Ishikawa (cell line): ENCODE data around the gene EEA1.

Experiments used
- CEBPB ChIP-seq: IDR thresholded peaks from 2 replicates; pipeline ENCODE4 v1.6.1; 2012
- CREB1 ChIP-seq: IDR thresholded peaks from 2 replicates; pipeline ENCODE4 v1.6.1; 2012; ENCODE audit warnings: low read depth
- EGR1 ChIP-seq: IDR thresholded peaks from 2 replicates; pipeline ENCODE4 v1.6.1; 2012
- EP300 ChIP-seq: IDR thresholded peaks from 2 replicates; pipeline ENCODE4 v1.6.1; 2012; ENCODE audit warnings: borderline replicate concordance
- FOXM1 ChIP-seq: IDR thresholded peaks from 2 replicates; pipeline ENCODE4 v1.6.1; 2012; ENCODE audit warnings: low read depth, borderline replicate concordance
- NFIC ChIP-seq: IDR thresholded peaks from 2 replicates; pipeline ENCODE4 v1.6.1; 2012
- RAD21 ChIP-seq: IDR thresholded peaks from 2 replicates; pipeline ENCODE4 v1.6.1; 2012; ENCODE audit warnings: low read depth
- TAF1 ChIP-seq: IDR thresholded peaks from 2 replicates; pipeline ENCODE4 v1.6.1; 2012; ENCODE audit warnings: low read depth, mild to moderate bottlenecking
- TCF12 ChIP-seq: IDR thresholded peaks from 2 replicates; pipeline ENCODE4 v1.6.1; 2012; ENCODE audit warnings: low read depth
- TEAD4 ChIP-seq: IDR thresholded peaks from 2 replicates; pipeline ENCODE4 v1.6.1; 2012
- YY1 ChIP-seq: IDR thresholded peaks from 2 replicates; pipeline ENCODE4 v1.6.1; 2012; ENCODE audit warnings: low read depth
- ZBTB7A ChIP-seq: IDR thresholded peaks from 2 replicates; pipeline ENCODE4 v1.6.1; 2012; ENCODE audit warnings: low read depth
- TF ChIP-seq, protein P1 (sequence below): IDR thresholded peaks from 2 replicates; pipeline ENCODE4 v1.6.1; 2012; ENCODE audit warnings: low read depth, mild to moderate bottlenecking
- TF ChIP-seq, protein P2 (sequence below): IDR thresholded peaks from 2 replicates; pipeline ENCODE4 v1.6.1; 2012
- TF ChIP-seq, protein P3 (sequence below): IDR thresholded peaks from 2 replicates; pipeline ENCODE4 v1.6.1; 2012

The EEA1 gene

DNA sequence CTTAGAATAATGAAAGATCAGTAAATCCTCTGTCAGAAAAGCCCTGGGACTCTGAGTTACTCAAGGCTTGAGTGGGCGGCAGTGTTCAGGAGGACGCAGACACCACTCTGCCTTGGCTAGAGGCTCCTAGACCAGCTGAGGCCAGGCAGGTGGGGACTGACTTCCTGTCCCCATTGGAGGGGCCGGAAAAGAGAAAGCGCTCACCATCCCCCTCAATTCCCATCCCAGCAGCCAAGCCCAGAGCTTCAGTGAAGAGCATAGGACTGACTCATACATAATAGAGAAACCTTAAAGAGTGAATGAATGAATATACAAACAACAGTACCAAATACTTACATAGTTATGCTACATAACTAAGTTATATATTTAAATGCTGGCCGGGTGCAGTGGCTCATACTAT is 164.3 kb downstream of the EEA1 start:
- TF ChIP-seq NFIC (no peak), ZBTB7A (no peak), TEAD4 (no peak), FOXM1 (no peak), TCF12 (no peak), TAF1 (no peak), RAD21 (no peak), EGR1 (no peak), CREB1 (no peak), EP300 (no peak), CEBPB (no peak), YY1 (no peak)
- TF ChIP-seq, protein P1, sequence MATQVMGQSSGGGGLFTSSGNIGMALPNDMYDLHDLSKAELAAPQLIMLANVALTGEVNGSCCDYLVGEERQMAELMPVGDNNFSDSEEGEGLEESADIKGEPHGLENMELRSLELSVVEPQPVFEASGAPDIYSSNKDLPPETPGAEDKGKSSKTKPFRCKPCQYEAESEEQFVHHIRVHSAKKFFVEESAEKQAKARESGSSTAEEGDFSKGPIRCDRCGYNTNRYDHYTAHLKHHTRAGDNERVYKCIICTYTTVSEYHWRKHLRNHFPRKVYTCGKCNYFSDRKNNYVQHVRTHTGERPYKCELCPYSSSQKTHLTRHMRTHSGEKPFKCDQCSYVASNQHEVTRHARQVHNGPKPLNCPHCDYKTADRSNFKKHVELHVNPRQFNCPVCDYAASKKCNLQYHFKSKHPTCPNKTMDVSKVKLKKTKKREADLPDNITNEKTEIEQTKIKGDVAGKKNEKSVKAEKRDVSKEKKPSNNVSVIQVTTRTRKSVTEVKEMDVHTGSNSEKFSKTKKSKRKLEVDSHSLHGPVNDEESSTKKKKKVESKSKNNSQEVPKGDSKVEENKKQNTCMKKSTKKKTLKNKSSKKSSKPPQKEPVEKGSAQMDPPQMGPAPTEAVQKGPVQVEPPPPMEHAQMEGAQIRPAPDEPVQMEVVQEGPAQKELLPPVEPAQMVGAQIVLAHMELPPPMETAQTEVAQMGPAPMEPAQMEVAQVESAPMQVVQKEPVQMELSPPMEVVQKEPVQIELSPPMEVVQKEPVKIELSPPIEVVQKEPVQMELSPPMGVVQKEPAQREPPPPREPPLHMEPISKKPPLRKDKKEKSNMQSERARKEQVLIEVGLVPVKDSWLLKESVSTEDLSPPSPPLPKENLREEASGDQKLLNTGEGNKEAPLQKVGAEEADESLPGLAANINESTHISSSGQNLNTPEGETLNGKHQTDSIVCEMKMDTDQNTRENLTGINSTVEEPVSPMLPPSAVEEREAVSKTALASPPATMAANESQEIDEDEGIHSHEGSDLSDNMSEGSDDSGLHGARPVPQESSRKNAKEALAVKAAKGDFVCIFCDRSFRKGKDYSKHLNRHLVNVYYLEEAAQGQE: no peak
- TF ChIP-seq, protein P2, sequence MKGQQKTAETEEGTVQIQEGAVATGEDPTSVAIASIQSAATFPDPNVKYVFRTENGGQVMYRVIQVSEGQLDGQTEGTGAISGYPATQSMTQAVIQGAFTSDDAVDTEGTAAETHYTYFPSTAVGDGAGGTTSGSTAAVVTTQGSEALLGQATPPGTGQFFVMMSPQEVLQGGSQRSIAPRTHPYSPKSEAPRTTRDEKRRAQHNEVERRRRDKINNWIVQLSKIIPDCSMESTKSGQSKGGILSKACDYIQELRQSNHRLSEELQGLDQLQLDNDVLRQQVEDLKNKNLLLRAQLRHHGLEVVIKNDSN: no peak
- TF ChIP-seq, protein P3, sequence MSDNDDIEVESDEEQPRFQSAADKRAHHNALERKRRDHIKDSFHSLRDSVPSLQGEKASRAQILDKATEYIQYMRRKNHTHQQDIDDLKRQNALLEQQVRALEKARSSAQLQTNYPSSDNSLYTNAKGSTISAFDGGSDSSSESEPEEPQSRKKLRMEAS: no peak

DNA sequence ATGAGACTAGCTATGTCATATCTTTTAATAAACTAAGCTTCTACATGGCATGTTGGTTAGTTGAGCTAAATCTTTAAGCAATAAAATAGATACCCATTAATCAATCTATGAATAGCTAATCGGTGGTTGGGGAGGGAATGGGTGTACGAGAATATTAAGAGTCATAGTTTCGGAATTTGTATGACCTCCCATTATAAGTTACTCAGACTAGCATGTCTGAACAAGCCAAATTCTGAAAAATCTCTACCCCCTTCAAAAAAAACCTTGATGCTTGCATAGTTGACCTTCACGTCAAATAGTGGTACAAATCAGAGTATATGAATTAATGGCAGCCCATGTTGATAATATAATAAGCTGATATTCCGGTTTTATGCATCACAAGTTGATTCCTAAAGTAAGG is 166.3 kb downstream of the EEA1 start:
- TF ChIP-seq, protein P3: no peak
- TF ChIP-seq ZBTB7A: no peak
- no peak for TF ChIP-seq TAF1
- no peak for TF ChIP-seq CEBPB
- no peak for TF ChIP-seq NFIC
- TF ChIP-seq, protein P1: no peak
- TF ChIP-seq, protein P2: no peak
- no peak for TF ChIP-seq TCF12
- no peak for TF ChIP-seq EP300
- TF ChIP-seq YY1: no peak
- no peak for TF ChIP-seq CREB1
- no peak for TF ChIP-seq FOXM1
- TF ChIP-seq TEAD4: no peak
- no peak for TF ChIP-seq RAD21

DNA sequence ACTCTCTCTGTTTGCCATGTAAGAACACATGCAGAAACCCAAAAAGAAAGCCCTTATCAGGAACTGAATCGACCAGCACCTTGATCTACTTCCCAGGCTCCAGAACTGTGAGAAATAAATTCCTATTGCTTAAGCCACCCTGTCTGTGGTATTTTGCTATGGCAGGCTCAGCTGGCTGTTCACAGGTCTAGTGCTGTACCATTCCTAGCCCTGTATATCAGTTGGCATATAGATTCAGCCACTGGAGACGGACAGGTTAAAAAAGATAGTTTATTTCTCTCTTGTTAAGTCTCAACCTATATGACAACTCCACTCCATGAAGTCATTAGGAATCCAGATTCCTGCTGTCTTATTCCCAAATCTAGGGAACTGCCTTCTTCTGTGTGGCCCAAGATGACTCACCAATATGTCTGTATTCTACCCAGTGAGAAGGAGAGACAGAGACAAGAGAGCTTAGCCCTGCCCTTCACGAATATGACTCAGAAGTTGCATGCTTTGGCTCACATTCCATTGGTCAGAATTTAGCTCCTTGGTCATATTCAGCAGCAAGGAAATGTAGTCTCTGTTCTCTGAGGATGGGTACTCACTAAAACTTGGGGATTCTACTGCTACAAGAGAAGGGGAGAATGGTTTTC is 169.3 kb downstream of the EEA1 start:
- TF ChIP-seq EP300: no peak
- TF ChIP-seq TAF1: no peak
- TF ChIP-seq, protein P1: no peak
- no peak for TF ChIP-seq ZBTB7A
- TF ChIP-seq FOXM1: no peak
- no peak for TF ChIP-seq NFIC
- TF ChIP-seq EGR1: no peak
- TF ChIP-seq CREB1: no peak
- TF ChIP-seq TEAD4: no peak

DNA sequence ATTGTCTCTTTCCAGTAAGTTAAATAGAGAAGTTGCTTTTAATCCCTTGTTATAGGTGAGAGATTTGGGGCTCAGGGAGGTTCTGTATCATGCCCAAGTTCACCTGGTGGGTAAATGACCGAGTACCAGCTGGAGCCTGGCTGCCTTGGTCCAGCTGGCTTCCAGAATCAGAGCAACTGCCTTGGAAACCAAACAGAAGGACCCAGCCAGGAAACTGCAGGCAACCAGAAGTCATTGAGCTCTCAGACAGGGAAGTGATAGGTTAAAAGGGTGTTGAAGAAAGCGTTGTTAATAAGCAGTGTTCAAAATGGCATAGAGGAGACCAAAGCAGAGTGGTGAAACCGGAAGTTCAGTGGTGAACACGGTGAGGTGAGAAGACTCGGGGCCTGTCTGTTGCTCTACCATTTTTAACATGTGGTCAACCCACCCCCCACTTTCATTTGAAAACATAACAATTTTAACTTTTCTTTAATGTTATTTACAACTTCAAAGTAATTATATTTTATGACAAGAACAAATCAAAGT is 171.4 kb downstream of the EEA1 start:
- TF ChIP-seq TCF12: no peak
- TF ChIP-seq TAF1: no peak
- TF ChIP-seq CREB1: no peak
- TF ChIP-seq ZBTB7A: no peak
- no peak for TF ChIP-seq FOXM1
- TF ChIP-seq, protein P1: no peak
- no peak for TF ChIP-seq TEAD4
- no peak for TF ChIP-seq CEBPB
- no peak for TF ChIP-seq RAD21
- TF ChIP-seq, protein P3: no peak
- TF ChIP-seq YY1: no peak
- TF ChIP-seq EGR1: no peak
